ENCODE results near the gene CCR2. TPM values are rescaled to one million over a fixed set of nuclear protein-coding genes. Genes with fewer than 3 reads are reported as not detected.
A peak's percentile ranks its signal among the peaks of the same experiment; 100 is the strongest.

Gene CCR2
- total and polyA plus RNA-seq, 8 donors: 1.6 to 27.0 (median 2.0) TPM

DNA sequence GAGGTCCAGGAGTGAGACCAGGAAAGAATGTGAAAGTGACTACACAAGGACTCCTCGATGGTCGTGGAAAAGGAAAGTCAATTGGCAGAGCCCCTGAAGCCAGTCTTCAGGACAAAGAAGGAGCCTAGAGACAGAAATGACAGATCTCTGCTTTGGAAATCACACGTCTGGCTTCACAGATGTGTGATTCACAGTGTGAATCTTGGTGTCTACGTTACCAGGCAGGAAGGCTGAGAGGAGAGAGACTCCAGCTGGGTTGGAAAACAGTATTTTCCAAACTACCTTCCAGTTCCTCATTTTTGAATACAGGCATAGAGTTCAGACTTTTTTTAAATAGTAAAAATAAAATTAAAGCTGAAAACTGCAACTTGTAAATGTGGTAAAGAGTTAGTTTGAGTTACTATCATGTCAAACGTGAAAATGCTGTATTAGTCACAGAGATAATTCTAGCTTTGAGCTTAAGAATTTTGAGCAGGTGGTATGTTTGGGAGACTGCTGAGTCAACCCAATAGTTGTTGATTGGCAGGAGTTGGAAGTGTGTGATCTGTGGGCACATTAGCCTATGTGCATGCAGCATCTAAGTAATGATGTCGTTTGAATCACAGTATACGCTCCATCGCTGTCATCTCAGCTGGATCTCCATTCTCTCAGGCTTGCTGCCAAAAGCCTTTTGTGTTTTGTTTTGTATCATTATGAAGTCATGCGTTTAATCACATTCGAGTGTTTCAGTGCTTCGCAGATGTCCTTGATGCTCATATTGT is 6.0 kb downstream of the CCR2 start:
- DNase-seq (peak in 1 of 4 donors; percentile 33), ATAC-seq (peak; percentile 46)
- Histone ChIP-seq H3K27ac (peak overlapping the region; percentile 20 to 59), H3K27me3 (no peaks in the 10 kb centered on the region), H3K9me3 (no peaks in the 10 kb centered on the region), H3K4me1 (peaks cover 5 to 44% of the 10 kb centered on the region in 2 donors), H3K4me3 (no peak overlapping the region), H3K36me3 (no peaks in the 10 kb centered on the region)
- intact Hi-C loops (cut with DNase I): no loop called here
- no peak for TF ChIP-seq CTCF (IDR thresholded peaks at IDR 0.05)

- Histone ChIP-seq H3K4me1 (peaks cover 5 to 52% of the 10 kb centered on the region in 2 donors), H3K9me3 (no peaks in the 10 kb centered on the region), H3K27ac (peak overlapping the region in 1 of 2 donors; percentile 66), H3K27me3 (no peaks in the 10 kb centered on the region), H3K36me3 (no peaks in the 10 kb centered on the region), H3K4me3 (no peak overlapping the region)
- intact Hi-C loops (cut with DNase I): no loop called here
- TF ChIP-seq CTCF (IDR thresholded peaks at IDR 0.05): no peak
- DNase-seq: no peak
- peak; percentile 35 for ATAC-seq
These were observed 7.0 kb downstream of the CCR2 start for GRCh38 chr3:46360907-46361306.

GRCh38 chr3:46361408-46362283 is 7.7 kb downstream of the CCR2 start:
- TF ChIP-seq CTCF (IDR thresholded peaks at IDR 0.05): no peak
- ATAC-seq (peak; percentile 78), DNase-seq (peak in 1 of 4 donors; percentile 53)
- H3K27me3 ChIP-seq: no peaks in the 10 kb centered on the region
- H3K9me3 ChIP-seq: no peaks in the 10 kb centered on the region
- H3K4me3 ChIP-seq: no peak overlapping the region
- H3K36me3 ChIP-seq: no peaks in the 10 kb centered on the region
- H3K4me1 ChIP-seq: peaks cover 5 to 52% of the 10 kb centered on the region in 2 donors
- intact Hi-C loops (cut with DNase I): no loop called here
- H3K27ac ChIP-seq: peak overlapping the region in 1 of 2 donors; percentile 66

- peaks cover under 1 to 51% of the 10 kb centered on the region in 2 donors for H3K4me1 ChIP-seq
- no peak overlapping the region for H3K4me3 ChIP-seq
- H3K27ac ChIP-seq: no peak overlapping the region
- no peak for TF ChIP-seq CTCF (IDR thresholded peaks at IDR 0.05)
- intact Hi-C loops (cut with DNase I): no loop called here
- no peaks in the 10 kb centered on the region for H3K9me3 ChIP-seq
- DNase-seq (no peak), ATAC-seq (no peak)
- no peaks in the 10 kb centered on the region for H3K36me3 ChIP-seq
- H3K27me3 ChIP-seq: no peaks in the 10 kb centered on the region
These were observed 11.1 kb downstream of the CCR2 start for GRCh38 chr3:46365041-46365440.
